ENCODE results near the gene CADPS.

DNA sequence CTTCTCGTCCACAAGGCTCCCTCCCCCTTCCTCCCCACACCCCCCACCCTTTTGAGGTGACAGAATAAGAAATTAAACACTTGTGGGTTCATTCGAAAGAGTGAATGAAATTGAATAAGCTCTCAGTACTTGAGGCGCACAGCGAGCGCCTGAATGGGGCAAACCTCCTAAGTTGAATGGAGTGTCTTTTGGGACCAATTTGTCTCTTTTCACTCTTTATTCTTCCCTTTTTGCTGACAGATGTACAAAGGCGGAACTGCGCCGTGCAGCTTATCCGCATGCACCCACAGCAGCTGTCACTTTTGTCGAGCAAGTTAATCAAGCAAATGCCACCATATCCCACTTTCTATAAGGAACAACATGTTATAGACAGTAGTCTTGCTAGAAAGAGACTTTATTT, 454.0 kb downstream of the CADPS start:
- TF ChIP-seq, protein P1, sequence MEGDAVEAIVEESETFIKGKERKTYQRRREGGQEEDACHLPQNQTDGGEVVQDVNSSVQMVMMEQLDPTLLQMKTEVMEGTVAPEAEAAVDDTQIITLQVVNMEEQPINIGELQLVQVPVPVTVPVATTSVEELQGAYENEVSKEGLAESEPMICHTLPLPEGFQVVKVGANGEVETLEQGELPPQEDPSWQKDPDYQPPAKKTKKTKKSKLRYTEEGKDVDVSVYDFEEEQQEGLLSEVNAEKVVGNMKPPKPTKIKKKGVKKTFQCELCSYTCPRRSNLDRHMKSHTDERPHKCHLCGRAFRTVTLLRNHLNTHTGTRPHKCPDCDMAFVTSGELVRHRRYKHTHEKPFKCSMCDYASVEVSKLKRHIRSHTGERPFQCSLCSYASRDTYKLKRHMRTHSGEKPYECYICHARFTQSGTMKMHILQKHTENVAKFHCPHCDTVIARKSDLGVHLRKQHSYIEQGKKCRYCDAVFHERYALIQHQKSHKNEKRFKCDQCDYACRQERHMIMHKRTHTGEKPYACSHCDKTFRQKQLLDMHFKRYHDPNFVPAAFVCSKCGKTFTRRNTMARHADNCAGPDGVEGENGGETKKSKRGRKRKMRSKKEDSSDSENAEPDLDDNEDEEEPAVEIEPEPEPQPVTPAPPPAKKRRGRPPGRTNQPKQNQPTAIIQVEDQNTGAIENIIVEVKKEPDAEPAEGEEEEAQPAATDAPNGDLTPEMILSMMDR (IDR thresholded peaks at IDR 0.05): no peak
- TF ChIP-seq POLR2A (IDR thresholded peaks at IDR 0.05): no peak
- TF ChIP-seq EP300 (IDR thresholded peaks at IDR 0.05): no peak

All from sigmoid colon (tissue), 4 donors.